ENCODE measurements around the gene CPEB4. TPM values are rescaled to one million over a fixed set of nuclear protein-coding genes. Genes with fewer than 3 reads are reported as not detected.

CPEB4 gene
- total and polyA plus RNA-seq, 2 of the 8 experiments (the other 6 are each of a cell fraction or from before 2014, with no cell fraction given): 8.4 to 13.4 TPM

- no peak for TF ChIP-seq BCL11A (IDR thresholded peaks at IDR 0.05; ENCODE audit: low read depth in 2 of 2, low read length in 2 of 2)
- TF ChIP-seq, protein P1, sequence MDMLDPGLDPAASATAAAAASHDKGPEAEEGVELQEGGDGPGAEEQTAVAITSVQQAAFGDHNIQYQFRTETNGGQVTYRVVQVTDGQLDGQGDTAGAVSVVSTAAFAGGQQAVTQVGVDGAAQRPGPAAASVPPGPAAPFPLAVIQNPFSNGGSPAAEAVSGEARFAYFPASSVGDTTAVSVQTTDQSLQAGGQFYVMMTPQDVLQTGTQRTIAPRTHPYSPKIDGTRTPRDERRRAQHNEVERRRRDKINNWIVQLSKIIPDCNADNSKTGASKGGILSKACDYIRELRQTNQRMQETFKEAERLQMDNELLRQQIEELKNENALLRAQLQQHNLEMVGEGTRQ (IDR thresholded peaks at IDR 0.05; ENCODE audit: low read length): peak; percentile 89
- no peak for TF ChIP-seq HDAC6 (IDR thresholded peaks at IDR 0.05; ENCODE audit: low read depth, low read length)
- no peak for TF ChIP-seq KDM5A (IDR thresholded peaks at IDR 0.05; ENCODE audit: low read length)
- TF ChIP-seq ATF2 (IDR thresholded peaks at IDR 0.05; ENCODE audit: low read length): no peak
- TF ChIP-seq CEBPB (IDR thresholded peaks at IDR 0.05; ENCODE audit: low read depth, low read length): no peak
- no peak; the same call in 1 of the 2 replicates for TF ChIP-seq TCF12 (IDR thresholded peaks at IDR 0.05; ENCODE audit: low read depth, low read length)
- TF ChIP-seq YY1 (IDR thresholded peaks at IDR 0.05; ENCODE audit: low read depth, low read length): peak; percentile 100
- no peak for TF ChIP-seq NRF1 (IDR thresholded peaks at IDR 0.05; ENCODE audit: low read depth, low read length)
- no peak; the same call in 1 of the 2 replicates for TF ChIP-seq RBBP5 (IDR thresholded peaks at IDR 0.05; ENCODE audit: borderline replicate concordance, low read depth, low read length)
- no peak for TF ChIP-seq RXRA (IDR thresholded peaks at IDR 0.05; ENCODE audit: insufficient read depth, low read depth, low read length)
- TF ChIP-seq CBX8 (IDR thresholded peaks at IDR 0.05; ENCODE audit: borderline replicate concordance, low read depth, low read length): no peak
- TF ChIP-seq MAFK (IDR thresholded peaks at IDR 0.05; ENCODE audit: low read depth, low read length): no peak
- TF ChIP-seq BACH1 (IDR thresholded peaks at IDR 0.05; ENCODE audit: low read length): no peak
- no peak for TF ChIP-seq SP2 (IDR thresholded peaks at IDR 0.05; ENCODE audit: low read length)
- no peak for TF ChIP-seq RNF2 (IDR thresholded peaks at IDR 0.05; ENCODE audit: borderline replicate concordance, low read depth, low read length, missing control alignments, poor library complexity, severe bottlenecking)
- peak; percentile 89 for TF ChIP-seq TAF7 (optimal IDR thresholded peaks at IDR 0.05; ENCODE audit: borderline replicate concordance, low read depth, low read length)
- TF ChIP-seq TEAD4 (IDR thresholded peaks at IDR 0.05; ENCODE audit: low read depth, low read length): no peak
- no peak for TF ChIP-seq EZH2 (IDR thresholded peaks at IDR 0.05; ENCODE audit: low read depth, low read length, severe bottlenecking)
- no peak for TF ChIP-seq SRF (IDR thresholded peaks at IDR 0.05; ENCODE audit: low read depth, low read length)
- no peak for TF ChIP-seq NANOG (IDR thresholded peaks at IDR 0.05; ENCODE audit: insufficient read depth, low read depth, low read length, poor library complexity, severe bottlenecking)
Observed at GRCh38 chr5:173887610-173888472, at the start of gene CPEB4 (continued).

Data from H1 (cell line).